Neural progenitor cell (in vitro differentiated cells): ENCODE data around the gene GLIPR2. TPM values are rescaled to one million over a fixed set of nuclear protein-coding genes. Genes with fewer than 3 reads are reported as not detected.

Experiments
- DNase-seq: peaks from one replicate; pipeline ENCODE4 v3.0.0-alpha.2; 2016; ENCODE audit warnings: low spot score
- H2AFZ ChIP-seq: fragments of 200-600 bp; sonication (generic); replicated peaks from 2 replicates; pipeline ENCODE4 v1.6.1; 2016; ENCODE audit warnings: antibody characterized with exemption
- H3F3A ChIP-seq: fragments of 200-600 bp; sonication (generic); 2 replicates; pipeline ENCODE4 v1.6.1; 2016; ENCODE audit warnings: antibody characterized with exemption, low read depth
- H3K27ac ChIP-seq: fragments of 200-600 bp; sonication (generic); 2 replicates; pipeline ENCODE4 v1.5.1; 2016; ENCODE audit warnings: mild to moderate bottlenecking
- H3K27me3 ChIP-seq: fragments of 200-600 bp; sonication (generic); 2 replicates; pipeline ENCODE4 v1.6.1; 2016; ENCODE audit warnings: mild to moderate bottlenecking, moderate library complexity
- H3K36me3 ChIP-seq: fragments of 200-600 bp; sonication (generic); 2 replicates; pipeline ENCODE4 v1.5.1; 2016
- H3K4me1 ChIP-seq: fragments of 200-600 bp; sonication (generic); 2 replicates; pipeline ENCODE4 v1.6.1; 2016; ENCODE audit warnings: mixed run types
- H3K4me2 ChIP-seq: fragments of 200-600 bp; sonication (generic); 2 replicates; pipeline ENCODE4 v1.6.1; 2016
- H3K4me3 ChIP-seq: fragments of 200-600 bp; sonication (generic); 2 replicates; pipeline ENCODE4 v1.5.1; 2016
- H3K79me2 ChIP-seq: fragments of 200-600 bp; sonication (generic); 2 replicates; pipeline ENCODE4 v1.6.1; 2016; ENCODE audit warnings: low read depth
- H3K9ac ChIP-seq: fragments of 200-600 bp; sonication (generic); 2 replicates; pipeline ENCODE4 v1.6.1; 2016
- H3K9me3 ChIP-seq: fragments of 200-600 bp; sonication (generic); 2 replicates; pipeline ENCODE4 v1.5.1; 2016; ENCODE audit warnings: low read depth
- H4K20me1 ChIP-seq: fragments of 200-600 bp; sonication (generic); 2 replicates; pipeline ENCODE4 v1.6.1; 2016; ENCODE audit warnings: low read depth
- H3K27ac Mint-ChIP-seq: 3 replicates; pipeline ENCODE4 v1.8.0; 2021; ENCODE audit warnings: mixed read lengths
- H3K27me3 Mint-ChIP-seq: 2 replicates; pipeline ENCODE4 v1.8.0; 2022; ENCODE audit warnings: low read depth, mild to moderate bottlenecking, inconsistent platforms, moderate library complexity, mixed read lengths; ENCODE audit not compliant: insufficient read depth
- H3K36me3 Mint-ChIP-seq: 3 replicates; pipeline ENCODE4 v1.8.0; 2021; ENCODE audit warnings: mixed read lengths
- H3K4me1 Mint-ChIP-seq: 3 replicates; pipeline ENCODE4 v1.8.0; 2021; ENCODE audit warnings: mixed read lengths
- H3K4me3 Mint-ChIP-seq: 3 replicates; pipeline ENCODE4 v1.8.0; 2021; ENCODE audit warnings: mild to moderate bottlenecking, moderate library complexity, mixed read lengths
- H3K9me3 Mint-ChIP-seq: 3 replicates; pipeline ENCODE4 v1.8.0; 2020; ENCODE audit warnings: mixed read lengths
- EZH2 ChIP-seq: fragments of 200-600 bp; sonication (generic); IDR thresholded peaks from 2 replicates; pipeline ENCODE4 v1.6.1; 2017; ENCODE audit warnings: antibody characterized with exemption, mild to moderate bottlenecking, moderate library complexity
- EZH2phosphoT487 ChIP-seq: fragments of 200-600 bp; sonication (generic); IDR thresholded peaks from 2 replicates; pipeline ENCODE4 v1.6.1; 2017; ENCODE audit warnings: antibody characterized with exemption
- total RNA-seq: library from RNA; depleted of rRNA; stranded (reverse); fragments of >200 nt; gene quantifications from 2 replicates; pipeline ENCODE4 v1.2.3, GENCODE V29; 2015; ENCODE audit warnings: low replicate concordance
- TF ChIP-seq, protein P1 (sequence below): fragments of 200-600 bp; sonication (generic); IDR thresholded peaks from 2 replicates; pipeline ENCODE4 v1.5.1; 2017; ENCODE audit warnings: antibody characterized with exemption, mild to moderate bottlenecking

The GLIPR2 gene
- total RNA-seq, 1 donor from 2014 or later = 12.4 TPM

DNA sequence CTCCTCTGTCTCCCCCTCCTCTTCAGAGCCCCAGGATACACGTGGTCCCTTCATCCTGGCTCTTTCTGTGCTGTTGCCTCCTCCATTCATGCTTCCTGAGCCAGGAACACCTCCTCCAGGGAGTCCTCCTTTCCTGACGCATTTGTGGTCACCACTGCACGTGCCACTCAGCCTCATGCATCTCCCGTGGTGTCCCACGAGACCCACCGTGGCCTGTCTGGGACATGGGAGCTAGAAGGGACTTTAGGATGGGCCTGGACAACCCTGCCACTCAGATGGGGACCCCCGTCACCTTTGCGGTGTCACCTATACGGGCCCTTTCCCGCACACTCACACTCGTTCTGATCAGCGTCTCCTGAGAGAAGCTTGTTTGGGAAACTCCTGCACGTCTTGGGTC, 6.7 kb downstream of the GLIPR2 start:
- H3K9me3 ChIP-seq = no peaks in the 10 kb centered on the region
- H3K27ac ChIP-seq = no peak overlapping the region
- Mint-ChIP-seq H3K27ac (no peak overlapping the region), H3K4me1 (peaks cover 4% of the 10 kb centered on the region), H3K36me3 (peaks cover 7% of the 10 kb centered on the region), H3K4me3 (no peak overlapping the region), H3K9me3 (peaks cover 9% of the 10 kb centered on the region), H3K27me3 (peaks cover 16% of the 10 kb centered on the region)
- TF ChIP-seq EZH2phosphoT487 = no peak
- no peak for TF ChIP-seq EZH2
- TF ChIP-seq, protein P1, sequence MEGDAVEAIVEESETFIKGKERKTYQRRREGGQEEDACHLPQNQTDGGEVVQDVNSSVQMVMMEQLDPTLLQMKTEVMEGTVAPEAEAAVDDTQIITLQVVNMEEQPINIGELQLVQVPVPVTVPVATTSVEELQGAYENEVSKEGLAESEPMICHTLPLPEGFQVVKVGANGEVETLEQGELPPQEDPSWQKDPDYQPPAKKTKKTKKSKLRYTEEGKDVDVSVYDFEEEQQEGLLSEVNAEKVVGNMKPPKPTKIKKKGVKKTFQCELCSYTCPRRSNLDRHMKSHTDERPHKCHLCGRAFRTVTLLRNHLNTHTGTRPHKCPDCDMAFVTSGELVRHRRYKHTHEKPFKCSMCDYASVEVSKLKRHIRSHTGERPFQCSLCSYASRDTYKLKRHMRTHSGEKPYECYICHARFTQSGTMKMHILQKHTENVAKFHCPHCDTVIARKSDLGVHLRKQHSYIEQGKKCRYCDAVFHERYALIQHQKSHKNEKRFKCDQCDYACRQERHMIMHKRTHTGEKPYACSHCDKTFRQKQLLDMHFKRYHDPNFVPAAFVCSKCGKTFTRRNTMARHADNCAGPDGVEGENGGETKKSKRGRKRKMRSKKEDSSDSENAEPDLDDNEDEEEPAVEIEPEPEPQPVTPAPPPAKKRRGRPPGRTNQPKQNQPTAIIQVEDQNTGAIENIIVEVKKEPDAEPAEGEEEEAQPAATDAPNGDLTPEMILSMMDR = no peak
- H3K9ac ChIP-seq = no peak overlapping the region
- no peaks in the 10 kb centered on the region for H3K4me1 ChIP-seq
- no peaks in the 10 kb centered on the region for H3F3A ChIP-seq
- no peak overlapping the region for H3K4me2 ChIP-seq
- no peak overlapping the region for H2AFZ ChIP-seq
- H4K20me1 ChIP-seq = no peaks in the 10 kb centered on the region
- H3K4me3 ChIP-seq = no peak overlapping the region
- no peaks in the 10 kb centered on the region for H3K36me3 ChIP-seq
- H3K27me3 ChIP-seq = peaks cover 8% of the 10 kb centered on the region
- no peaks in the 10 kb centered on the region for H3K79me2 ChIP-seq
- DNase-seq = no peak

DNA sequence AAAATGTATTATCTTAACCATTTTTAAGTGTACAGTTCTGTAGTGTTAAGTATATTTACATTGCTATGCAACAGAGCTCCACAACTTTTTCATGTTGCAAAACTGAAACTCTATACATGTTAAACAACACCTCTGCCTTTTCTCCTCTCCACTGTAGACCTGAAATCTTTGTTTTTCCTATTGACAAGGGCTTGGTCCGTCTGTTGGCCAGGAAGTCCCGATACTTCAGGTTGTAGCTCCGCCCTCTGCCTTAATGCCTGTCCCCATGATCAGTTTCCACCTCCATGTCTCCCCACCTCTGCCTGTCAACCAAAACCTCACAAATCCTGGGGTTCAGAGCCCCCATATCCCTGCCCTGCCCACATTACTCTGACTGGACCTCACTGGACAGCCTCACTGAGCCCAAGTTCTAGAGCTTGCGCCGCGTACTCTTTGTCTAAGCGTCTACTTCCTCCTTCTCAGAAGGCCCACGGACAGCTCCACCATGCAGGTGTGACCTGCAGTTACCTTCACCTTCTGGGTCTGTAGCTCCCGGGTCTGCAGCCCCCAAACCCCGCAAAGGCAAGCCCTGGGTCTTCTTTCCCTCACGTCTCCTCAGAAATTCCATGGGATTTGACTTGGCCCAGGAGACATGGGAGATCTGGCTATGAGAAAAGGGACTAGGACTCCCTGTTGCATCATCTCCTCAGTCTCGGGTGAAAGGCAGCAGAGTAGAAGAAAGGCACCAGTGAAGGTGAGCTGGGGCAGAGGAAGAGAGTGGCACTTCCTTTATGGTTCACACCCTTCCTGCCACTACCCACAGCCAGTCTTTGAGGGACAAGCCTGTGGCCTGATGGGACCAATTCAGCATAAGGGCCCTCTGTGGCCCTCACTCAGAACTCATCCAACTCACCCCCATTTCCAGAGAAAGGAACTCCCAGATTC, 8.0 kb downstream of the GLIPR2 start:
- Mint-ChIP-seq H3K27ac (no peak overlapping the region), H3K4me1 (peaks cover 4% of the 10 kb centered on the region), H3K27me3 (peaks cover 8% of the 10 kb centered on the region), H3K4me3 (peak overlapping the region; percentile 46), H3K9me3 (peaks cover 9% of the 10 kb centered on the region), H3K36me3 (peaks cover 7% of the 10 kb centered on the region)
- Histone ChIP-seq H2AFZ (no peak overlapping the region), H3K36me3 (no peaks in the 10 kb centered on the region), H3K4me3 (no peak overlapping the region), H3K4me2 (no peak overlapping the region), H3K9me3 (no peaks in the 10 kb centered on the region), H4K20me1 (no peaks in the 10 kb centered on the region), H3K79me2 (no peaks in the 10 kb centered on the region), H3K9ac (no peak overlapping the region), H3K4me1 (no peaks in the 10 kb centered on the region), H3F3A (no peaks in the 10 kb centered on the region), H3K27ac (no peak overlapping the region), H3K27me3 (no peaks in the 10 kb centered on the region)
- TF ChIP-seq EZH2 (no peak), EZH2phosphoT487 (no peak)
- TF ChIP-seq, protein P1 = no peak
- DNase-seq = no peak

DNA sequence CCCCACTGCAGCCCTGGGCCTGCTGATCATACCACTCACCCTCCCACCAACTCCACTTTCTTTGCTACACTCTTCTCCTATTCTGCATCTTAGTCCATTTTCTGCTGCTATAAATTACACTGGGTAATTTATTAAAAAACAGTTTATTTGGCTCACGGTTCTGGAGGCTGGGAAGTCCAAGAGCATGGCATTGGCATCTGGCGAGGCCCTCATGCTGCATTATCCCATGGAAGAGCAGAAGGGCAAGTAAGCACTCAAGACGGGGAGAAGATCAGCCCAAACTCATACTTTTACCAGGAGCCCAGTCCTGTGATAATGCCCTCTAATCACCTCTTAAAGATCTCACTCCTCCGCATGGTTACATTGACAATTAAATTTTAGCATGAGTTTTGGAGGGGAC, 9.4 kb downstream of the GLIPR2 start:
- H3K4me2 ChIP-seq = no peak overlapping the region
- no peaks in the 10 kb centered on the region for H3K9me3 ChIP-seq
- TF ChIP-seq EZH2 (no peak), EZH2phosphoT487 (no peak)
- TF ChIP-seq, protein P1 = no peak
- H3K9ac ChIP-seq = no peak overlapping the region
- no peak overlapping the region for H3K4me3 ChIP-seq
- no peak overlapping the region for H2AFZ ChIP-seq
- Mint-ChIP-seq H3K27ac (no peak overlapping the region), H3K27me3 (peaks cover 3% of the 10 kb centered on the region), H3K36me3 (peaks cover 7% of the 10 kb centered on the region), H3K4me1 (peaks cover 4% of the 10 kb centered on the region), H3K4me3 (no peak overlapping the region), H3K9me3 (peaks cover 9% of the 10 kb centered on the region)
- no peak for DNase-seq
- no peaks in the 10 kb centered on the region for H3K27me3 ChIP-seq
- H3K36me3 ChIP-seq = no peaks in the 10 kb centered on the region
- H3K79me2 ChIP-seq = no peaks in the 10 kb centered on the region
- no peak overlapping the region for H3K27ac ChIP-seq
- H3K4me1 ChIP-seq = no peaks in the 10 kb centered on the region
- H4K20me1 ChIP-seq = no peaks in the 10 kb centered on the region
- no peaks in the 10 kb centered on the region for H3F3A ChIP-seq
